Measurements from ENCODE around the gene UTP4.

The UTP4 gene

GRCh38 chr16:69180011-69180338 is 47.5 kb downstream of the UTP4 start:
- DNase-seq: no peak

DNA sequence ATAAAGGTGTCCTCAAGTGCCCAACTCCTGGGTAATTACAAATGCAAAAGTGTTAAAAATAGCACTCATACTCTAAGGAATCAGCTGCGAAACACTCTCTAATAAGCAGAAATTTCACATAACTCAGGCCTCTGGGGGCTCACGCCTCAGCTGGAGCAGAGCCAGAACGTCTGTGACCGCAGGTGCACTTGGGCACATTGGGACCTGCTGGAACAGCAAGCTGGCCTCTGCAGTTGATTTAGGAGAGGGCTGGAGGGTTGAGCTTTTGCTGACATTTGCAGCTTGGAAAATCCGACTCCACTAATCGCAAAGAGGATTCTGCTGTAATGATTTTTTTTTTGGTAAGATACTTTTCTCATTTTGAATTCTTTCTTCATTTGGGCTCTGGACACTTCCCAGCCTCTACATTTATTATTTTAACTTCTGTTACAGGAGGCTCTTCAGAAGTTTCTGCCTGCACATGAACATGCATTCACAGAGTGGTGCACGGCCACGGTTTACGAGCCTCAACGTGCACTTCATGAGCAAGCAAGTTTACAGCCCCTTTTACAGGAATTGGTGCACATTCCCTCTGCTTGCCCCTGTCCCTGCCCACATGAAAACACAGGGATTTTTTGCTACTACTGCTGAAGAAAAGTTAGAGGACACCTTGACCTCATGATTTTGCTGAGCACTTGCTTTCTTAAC is 50.4 kb downstream of the UTP4 start:
- DNase-seq: peak; percentile 17

GRCh38 chr16:69186642-69187445 is 54.4 kb downstream of the UTP4 start, which contains the start of gene SNTB2:
Gene SNTB2 (plus strand): TSS chr16:69187164. CDS start chr16:69187167, 3 bp downstream.
- peak; percentile 88 for DNase-seq

GRCh38 chr16:69187446-69188235 is 55.2 kb downstream of the UTP4 start:
- DNase-seq: peak; percentile 49

DNA sequence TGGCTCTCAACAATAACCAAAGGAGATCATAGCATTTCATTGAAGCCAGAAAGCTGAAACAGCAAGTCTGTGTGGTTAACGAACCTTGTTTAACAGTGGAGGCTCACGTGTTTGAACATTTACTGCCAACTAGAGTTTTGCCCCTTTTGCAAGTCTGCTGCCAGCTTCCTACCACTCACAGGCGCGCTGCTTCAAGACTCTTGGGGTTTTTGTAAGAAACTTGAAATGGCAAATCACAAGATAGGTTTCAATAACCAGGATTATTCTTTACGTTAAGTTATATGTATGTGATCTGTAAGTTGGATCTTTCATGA is 55.7 kb downstream of the UTP4 start:
- peak; percentile 49 for DNase-seq

- DNase-seq: no peak
Measured at GRCh38 chr16:69188716-69189115, 56.3 kb downstream of the UTP4 start.

DNA sequence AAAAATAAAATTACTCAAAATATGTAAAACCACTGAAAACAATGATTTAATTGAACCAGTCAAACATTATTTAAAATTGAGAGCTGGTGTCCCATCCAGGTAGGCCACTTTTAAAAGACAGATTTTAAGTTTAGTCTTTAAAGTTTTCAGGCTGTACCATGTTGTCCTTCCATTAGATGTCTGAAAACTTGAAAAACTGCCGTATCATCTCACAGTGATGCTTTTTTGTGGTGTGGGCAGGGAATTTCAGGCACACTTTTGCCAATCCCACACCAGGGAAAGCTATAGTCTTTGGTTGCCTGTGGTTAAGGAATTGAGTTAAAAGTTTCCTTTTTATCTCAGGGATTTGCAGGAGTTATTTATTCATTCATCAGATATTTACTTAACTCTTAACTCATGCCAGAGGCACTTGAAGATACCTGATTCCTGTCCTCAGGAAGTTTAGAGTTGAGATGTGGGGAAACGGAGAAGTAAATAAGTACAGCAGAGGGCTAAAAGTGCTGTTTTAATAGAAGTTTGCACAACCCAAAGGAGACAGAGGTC is 57.7 kb downstream of the UTP4 start:
- no peak for DNase-seq

DNA sequence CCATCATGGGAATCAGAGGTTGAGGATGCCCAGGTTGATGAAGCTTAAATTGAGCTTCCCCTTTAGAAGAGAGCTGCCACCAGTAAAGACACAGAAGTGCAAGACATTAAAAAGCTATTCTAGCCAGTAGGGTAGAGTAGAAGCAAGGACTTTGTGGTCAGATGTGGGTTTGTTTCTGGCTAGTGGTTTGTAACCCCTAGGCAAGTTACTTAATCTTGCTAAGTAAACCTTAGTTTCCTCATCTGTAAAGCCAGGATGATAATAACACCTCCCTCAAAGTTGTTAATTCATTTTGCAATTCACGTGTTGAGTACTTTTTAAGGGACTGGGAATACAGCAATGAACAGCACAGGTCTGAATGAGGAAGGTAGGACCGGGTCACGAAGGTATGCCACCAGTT is 58.1 kb downstream of the UTP4 start:
- no peak for DNase-seq

GRCh38 chr16:69191136-69191535 is 58.7 kb downstream of the UTP4 start:
- DNase-seq: no peak

DNA sequence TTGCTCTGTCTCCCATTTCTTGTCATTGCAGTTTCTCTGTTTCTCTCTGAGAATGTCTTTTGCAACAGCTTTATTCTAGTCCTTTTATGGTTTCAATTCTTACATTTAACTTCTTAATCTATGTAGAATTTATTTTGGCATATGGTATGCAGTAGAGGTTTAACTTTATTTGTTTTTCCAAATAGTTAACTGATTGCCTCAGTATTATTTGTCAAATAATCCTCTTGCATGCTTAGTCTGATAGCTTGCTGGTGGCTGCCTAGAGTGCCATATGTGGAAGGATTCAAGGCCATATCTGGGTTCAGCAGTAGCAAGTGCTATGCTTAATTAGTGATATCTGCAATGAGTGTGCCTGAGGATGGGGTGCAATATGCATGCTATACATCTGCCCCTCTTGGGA is 61.4 kb downstream of the UTP4 start:
- DNase-seq: no peak

DNA sequence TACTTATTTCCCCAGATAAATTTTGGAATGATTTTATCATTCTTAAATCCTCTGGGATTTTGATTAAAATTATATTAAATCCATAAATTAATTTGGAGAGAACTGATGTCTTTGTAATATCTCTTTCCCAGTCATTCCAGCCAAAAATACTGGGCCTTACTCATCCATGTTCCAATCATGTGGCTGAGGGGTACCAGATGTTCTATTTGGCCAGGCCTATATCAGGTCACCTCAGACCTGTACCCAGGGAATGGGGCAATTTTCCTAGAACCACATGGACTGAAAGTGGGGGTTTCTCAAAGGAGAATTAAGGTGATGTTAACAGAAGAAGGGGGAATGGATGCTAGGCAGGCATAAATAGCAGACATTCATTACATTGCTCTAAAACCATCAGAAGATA is 62.0 kb downstream of the UTP4 start:
- no peak for DNase-seq

- DNase-seq: peak; percentile 55
Measured at GRCh38 chr16:69195369-69196029, 63.0 kb downstream of the UTP4 start.

DNA sequence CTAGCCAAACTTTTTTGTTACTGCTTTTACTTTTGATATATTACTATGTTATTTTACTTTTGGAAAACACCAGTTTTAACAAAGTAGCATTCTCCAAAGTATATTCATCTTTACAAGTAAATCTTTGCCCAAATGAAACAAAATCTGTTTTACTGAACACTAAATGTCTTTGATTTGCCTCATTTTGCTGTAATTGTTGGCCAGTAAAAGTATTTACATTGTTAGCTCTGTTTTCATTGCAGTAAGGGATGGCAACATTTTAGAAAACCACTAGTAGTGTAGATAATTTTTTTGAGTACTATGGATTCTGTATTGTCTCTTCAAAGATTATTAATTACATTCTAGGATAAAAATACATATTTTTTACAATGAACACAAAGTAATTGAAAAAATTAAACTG is 65.1 kb downstream of the UTP4 start:
- DNase-seq: no peak

GRCh38 chr16:69199382-69199781 is 66.9 kb downstream of the UTP4 start:
- DNase-seq: no peak

DNA sequence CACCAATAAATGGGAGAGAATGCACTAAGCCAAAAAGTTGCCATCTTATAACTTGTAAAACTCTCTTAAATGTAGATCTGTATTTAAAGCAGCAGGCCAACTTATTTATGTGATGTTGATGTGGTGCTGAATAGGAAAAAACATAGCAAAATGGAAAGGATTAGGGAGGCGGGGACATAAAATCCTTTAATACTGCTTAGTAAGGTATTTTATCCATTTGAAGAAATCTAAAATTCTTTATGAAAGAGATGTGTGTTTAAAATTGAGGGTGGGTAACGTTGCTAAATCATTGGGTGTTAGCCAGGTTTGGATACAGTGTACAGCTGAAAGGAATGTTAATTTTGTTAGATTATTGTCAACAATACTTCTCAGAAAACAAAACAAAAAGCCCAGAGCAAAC is 68.8 kb downstream of the UTP4 start:
- no peak for DNase-seq

GRCh38 chr16:69201787-69202186 is 69.3 kb downstream of the UTP4 start:
- no peak for DNase-seq

DNA sequence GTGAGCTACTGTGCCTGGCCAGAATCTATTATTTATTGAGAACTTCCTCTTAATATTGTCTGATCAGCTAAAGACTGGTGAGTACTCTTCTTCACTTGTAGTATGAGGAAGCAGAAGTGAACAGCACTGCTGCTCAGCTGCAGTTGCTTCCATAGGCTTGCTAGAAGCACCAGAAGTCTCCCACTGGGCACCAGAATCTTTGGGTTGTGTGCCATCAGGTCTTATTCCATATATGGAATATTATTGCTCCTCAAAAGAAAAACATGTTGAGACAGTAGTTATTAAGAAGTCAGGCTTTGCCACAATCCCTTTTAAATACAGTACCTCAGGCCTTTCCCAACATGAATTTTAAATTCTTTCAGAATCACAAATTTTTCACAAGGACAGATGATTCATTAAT is 71.7 kb downstream of the UTP4 start:
- no peak for DNase-seq

DNA sequence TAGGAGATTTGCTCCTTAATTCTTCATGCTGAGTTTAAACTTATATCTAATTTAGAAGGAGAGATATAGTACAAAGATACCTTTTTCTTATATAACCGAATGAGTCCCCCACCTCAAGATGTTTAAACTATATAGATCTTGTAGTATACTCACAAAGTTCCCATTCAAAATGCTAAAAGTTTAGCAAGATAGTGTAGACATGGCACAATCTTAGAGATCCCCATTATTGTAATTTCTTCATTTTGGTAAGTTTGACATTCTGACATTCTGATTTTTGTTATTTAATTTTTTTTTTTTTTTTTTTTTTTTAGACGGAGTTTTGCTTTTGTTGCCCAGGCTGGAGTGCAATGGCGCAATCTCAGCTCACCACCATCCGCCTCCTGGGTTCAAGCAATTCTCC is 77.3 kb downstream of the UTP4 start:
- DNase-seq: no peak

DNA sequence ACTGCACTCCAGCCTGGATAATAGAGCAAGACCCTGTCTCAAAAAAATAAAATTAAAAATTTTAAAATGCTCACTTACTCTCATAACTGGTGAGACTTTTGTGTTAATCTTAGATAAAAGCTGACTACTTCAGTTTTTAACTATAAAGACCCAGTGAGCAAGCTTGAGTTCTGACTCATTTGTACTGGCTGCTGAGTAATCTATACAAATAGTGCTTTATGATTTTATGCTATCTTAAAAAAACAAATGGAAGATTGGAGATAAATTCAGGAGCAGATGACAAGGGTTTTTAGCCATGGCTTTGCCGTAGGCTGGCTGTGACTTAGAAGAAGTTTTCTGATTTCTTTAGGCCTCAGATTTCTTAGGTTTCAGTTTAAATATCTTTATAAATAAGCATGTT is 85.0 kb downstream of the UTP4 start:
- no peak for DNase-seq

All from NCI-H1092 (cell line).